Stimulated activated CD4-positive, alpha-beta T cell treated with anti-CD3 and anti-CD28 coated beads, Interleukin-4, amount 100 ng/mL, for 1 hour (primary cell): ENCODE results near the gene HADHA.

ENCODE experiments used
- DNase-seq: peaks from one replicate; pipeline ENCODE4 v3.0.0-alpha.2; 2020

HADHA gene

DNA sequence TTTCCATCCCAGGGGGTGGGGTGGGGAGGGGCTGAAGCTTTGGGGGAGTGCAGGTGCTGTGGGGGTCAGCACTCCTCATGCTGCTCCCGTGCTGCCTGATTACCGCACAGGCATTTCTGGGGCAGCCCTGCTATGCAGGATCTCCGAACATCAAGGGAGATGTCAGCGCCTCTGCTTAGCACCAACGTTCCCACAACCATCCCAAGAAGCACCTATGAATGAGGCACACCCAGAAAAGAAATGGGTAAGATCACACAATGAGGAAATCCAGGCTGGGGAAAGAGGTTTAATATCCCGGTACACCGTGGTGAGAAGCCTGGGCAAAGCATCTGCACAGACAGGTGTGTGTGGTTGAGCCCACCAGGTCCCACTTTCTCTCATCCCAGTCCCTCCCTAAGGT lies 54.1 kb downstream of the HADHA start:
- DNase-seq = no peak

DNA sequence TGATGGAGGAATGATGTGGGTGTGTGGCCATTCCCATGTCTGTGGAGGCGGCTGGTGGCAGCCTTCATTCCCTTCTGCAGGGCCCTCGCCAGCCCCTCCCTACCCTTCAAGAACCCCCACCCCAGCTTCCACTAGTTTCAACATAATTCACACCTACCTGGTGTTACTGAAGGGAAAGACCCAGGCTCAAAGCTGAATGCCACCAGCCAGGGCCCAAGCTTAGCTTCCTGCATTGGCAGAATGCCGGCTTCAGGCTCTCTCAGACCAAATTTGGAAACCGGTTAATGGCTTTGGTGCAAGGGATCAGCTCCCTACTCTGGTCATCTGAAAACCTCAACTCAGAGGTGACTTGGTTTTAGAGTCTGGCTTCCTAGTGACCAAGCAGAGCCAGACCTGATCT lies 54.7 kb downstream of the HADHA start:
- DNase-seq = no peak

DNA sequence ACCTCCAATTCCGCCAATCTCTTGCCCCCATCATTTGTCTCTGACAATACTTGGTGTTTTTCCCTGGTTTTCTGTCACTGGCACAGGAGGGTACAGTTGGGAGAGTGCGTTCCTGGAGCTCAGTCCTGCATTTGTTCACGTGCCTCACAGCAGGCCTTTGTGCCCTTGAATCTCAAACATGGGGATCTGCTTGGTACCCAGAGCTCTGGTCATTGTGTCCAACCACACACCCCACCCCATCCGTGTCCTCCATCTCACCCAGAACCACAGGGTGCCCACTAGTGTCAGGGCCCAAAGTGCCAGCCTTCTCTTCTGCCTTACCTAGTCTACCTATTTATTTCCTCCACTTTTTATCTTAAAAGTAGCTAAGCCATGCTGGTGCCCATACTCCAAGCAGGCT lies 55.3 kb downstream of the HADHA start:
- DNase-seq = no peak

DNA sequence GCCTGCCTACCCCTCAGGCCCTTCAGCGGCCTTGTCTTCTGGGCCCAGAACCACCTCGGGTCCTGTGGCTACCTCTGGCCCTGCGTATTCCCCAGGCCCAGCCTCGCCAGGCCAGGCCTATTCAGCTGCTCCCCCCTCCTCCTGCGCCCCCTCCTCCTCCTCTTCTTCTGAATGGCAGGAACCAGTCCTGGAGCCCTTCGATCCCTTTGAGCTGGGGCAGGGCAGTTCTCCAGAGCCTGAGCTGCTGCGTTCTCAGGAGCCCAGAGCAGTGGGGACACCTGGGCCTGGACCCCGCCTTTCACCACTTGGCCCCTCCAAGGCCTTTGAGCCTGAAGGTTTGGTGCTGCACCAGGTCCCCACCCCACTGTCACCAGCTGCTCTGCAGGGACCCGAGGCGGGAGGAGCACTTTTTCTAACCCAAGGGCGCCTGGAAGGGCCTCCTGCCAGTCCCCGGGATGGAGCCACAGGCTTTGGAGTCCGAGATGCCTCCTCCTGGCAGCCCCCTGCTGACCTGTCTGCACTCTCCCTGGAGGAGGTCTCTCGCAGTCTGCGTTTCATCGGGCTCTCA lies 56.8 kb downstream of the HADHA start:
- no peak for DNase-seq

DNA sequence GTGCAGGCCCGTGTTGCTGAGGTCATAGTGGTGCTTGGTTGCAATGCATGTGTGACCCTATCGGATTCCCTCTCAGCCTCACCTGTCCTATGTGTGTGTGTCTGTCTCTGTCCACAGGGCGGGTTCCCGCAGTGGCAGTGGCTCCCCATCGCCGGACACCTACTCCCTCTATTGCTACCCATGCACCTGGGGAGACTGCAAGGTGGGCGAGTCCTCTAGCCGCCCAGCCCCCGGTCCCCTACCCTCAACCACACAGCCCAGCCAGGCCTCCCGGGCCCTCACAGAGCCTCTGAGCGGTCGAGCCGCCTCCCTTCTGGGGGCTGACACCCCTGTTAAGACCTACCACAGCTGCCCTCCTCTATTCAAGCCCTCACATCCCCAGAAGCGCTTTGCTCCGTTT lies 57.3 kb downstream of the HADHA start:
- DNase-seq = no peak

DNA sequence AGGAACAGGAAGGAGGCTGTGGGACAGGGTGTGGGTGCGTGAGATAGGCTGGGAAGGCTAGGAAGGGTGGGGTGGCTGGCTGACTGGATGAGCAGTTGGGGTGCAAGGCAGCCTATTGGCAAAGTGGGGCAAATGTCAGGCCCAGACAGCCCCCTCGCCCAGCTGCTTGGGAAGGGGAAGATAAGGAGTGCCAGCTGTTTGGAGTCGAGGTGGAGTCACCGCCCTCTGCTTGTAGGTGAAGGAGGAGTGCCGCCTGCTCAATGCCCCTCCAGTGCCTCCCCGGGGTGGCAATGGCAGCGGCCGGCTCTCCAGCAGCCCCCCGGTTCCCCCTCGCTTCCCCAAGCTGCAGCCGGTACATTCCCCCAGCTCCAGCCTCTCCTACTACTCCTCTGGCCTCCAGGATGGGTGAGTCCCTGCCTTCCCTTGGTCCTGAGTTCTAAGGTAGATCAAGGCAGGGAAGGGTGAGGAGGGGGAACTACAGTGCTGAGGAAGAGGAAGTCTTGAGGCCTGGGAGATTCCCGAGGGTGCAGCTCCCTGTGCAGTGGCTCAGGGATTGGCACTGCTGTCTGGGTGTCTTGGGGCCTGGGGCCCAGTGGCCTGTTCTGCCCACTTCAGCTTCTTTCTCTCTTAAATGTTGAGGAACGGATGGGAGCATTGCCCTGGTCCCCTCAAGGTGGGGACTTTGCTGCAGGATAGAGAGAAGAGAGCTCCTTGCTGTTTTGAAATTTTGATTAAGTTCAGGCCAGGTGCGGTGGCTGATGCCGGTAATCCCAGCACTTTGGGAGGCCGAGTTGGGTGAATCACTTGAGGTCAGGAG lies 58.3 kb downstream of the HADHA start:
- no peak for DNase-seq

DNA sequence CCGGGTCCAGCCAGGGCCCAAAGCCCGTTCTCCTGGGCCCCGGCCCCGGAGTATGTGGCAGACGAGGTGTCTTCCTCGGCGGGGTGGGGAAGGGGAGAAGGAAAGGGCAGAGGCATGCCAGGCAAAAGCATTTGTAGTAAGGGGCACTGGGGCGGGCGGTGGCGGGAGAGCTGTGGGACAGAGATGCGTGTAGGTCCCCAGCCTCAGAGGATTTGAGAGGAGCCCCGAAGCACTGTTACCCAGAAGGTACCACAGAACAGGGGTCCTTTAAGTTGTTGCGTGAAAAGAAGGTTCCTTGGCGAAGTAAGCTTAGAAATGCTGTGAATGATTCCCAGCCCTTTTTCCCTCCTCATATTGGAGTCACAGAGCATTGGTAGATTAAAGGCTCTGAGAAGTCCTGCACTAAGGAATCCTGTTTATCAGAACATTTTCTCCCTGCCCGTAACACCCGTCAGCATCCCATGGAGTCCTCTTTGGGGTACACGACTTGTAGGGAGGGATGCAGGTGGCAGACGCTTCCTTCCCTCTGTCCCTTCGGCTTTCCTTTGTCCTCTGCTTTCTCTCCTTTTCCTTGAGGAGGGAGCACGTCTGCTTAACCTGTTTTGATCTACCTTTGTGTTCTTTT lies 59.0 kb downstream of the HADHA start:
- DNase-seq = no peak

DNA sequence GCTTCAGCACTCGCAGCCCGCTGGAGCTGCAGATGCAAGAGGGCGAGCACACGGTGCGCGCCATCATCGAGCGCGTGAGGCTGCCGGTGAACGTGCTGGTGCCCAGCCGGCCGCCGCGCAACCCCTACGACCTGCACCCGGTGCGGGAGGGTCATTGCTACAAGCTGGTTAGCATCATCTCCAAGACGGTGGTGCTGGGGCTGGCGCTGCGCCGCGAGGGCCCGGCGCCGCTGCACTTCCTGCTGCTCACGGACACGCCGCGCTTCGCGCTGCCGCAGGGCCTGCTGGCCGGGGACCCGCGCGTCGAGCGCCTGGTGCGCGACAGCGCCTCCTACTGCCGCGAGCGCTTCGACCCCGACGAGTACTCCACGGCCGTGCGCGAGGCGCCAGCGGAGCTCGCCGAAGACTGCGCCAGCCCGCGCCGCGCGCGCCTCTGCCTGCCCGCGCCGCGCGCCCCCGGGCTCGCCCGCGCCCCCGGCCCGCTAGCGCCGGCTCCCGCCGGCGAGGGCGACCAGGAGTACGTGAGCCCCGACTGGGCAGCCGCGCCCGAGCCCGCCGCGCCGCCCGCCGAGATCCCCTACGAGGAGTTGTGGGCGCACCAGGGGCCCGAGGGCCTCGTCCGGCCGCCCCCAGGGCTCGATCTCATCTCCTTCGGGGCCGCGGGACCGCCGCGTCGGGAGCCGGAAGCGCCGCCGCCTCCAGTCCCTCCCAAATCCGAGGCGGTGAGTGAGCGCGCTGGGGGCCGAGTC lies 59.7 kb downstream of the HADHA start:
- peak; percentile 88 for DNase-seq

DNA sequence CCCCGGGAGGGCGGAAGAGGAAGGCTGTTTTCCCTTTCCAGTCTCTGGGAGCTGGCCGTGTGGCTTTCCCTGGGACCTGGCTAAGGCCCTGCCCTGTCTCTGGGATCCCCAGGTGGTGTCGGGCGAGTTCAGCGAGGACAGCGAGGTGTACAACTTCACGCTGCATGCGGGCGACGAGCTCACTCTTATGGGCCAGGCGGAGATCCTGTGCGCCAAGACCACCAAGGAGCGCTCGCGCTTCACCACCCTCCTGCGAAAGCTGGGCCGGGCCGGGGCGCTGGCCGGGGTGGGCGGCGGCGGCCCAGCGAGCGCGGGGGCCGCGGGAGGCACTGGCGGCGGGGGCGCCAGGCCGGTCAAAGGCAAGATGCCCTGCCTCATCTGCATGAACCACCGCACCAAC lies 60.3 kb downstream of the HADHA start:
- no peak for DNase-seq

DNA sequence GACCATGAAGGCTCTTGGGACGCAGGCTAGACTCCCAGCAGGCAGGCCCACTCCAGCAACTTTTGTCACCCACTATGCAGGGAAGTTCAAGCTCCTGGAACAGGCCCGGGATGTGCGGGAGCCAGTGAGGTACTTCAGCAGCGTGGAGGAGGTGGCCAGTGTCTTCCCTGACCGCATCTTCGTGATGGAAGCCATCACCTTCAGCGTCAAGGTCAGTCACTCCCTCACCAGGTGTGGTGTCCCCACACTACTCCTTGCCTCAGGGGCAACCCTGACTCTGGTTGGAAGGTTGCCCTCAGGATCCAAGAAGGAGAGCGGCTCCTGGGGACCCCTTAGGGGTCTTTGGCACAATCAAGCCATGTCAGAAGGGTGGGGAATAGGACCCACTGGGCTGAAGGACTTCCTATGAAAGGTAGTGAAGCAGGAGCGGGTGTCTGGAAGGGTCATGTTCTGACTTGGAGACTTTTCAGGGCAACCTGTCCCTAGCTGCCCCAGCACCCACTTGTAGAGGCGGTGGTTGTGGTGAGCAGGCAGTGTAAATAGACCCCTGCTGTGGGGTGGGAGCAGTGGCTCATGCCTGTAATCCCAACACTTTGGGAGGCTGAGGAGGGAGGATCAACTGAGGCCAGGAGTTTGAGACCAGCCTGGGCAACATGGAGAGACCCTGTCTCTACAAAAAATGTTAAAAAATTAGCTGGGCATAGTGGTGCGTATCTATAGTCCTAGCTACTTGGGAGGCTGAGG lies 61.4 kb downstream of the HADHA start:
- DNase-seq = no peak

DNA sequence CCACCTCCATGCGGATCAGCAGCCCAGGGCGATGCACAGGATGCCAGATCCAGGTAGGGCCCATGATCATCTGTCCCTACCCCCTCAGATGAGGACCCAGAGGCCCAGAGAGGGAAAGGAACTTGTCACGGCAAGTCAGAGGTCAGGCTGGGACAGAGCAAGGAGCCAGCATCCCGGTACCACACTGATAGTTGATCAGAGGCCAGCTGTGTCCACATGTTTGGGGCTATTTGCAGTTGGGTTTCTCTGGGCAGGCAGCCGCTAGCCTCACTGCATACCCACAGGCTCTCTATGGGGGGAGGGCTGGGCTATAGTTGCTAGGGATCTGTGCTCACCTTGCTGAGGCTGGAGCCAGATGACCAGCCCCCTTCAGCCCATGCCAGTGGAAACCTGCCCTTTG lies 62.0 kb downstream of the HADHA start:
- DNase-seq = no peak

DNA sequence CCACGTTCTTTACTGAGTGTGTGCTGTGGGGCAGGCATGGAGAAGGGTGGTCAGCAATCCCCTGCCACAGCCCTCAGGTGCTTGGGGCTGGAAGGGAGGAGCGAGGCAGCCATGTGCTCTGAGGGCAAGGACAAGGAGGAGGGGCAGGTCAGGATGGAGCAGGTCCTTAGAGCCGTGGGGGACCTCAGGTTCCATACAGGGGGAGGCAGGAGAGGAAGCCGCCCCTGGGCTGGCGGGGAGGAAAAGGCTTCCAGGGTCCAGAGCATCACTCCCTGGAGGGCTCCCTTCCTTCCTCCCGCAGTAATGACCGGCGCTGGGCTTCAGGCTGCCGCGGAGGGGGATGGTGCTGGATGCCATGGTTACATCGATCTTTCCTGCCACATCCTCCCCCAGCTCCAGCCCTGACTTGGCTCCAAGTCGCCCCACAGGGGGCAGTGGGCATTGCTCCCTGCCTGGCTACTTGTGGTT lies 65.0 kb downstream of the HADHA start:
- DNase-seq = no peak

DNA sequence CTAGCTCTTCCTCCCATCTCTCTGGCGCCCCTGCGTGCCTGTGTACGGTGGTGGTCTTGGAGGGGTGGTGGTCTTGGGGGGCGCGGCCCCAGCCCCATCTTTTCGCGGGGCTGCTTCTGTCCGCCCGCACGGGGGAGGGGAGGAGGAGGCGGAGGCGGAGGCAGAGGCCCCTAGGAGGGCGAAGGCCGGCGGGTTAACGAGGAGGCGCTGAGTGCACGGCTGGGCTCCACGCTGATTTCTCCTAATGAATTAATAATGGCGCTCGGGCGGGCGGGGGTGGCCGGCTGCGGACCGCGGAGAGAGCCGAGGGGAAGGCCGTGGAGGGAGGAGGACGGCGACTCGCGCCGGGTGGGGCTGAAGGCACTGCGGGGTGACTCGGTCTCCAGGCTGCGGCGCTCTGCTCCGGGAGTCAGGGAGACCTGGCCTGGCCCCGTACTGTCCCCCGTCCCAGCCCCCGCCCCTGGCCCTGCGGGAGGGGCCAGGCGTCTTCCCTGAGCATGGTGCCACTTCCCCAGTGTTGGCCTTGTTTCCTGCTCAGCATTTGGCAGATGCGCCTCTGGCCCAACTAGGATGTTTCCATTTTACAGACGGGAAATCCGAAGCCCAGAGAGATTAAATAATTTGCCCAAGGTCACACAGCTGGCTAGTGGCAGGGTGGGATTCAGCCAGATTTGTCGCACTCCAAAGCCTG lies 65.5 kb downstream of the HADHA start:
- DNase-seq = no peak

DNA sequence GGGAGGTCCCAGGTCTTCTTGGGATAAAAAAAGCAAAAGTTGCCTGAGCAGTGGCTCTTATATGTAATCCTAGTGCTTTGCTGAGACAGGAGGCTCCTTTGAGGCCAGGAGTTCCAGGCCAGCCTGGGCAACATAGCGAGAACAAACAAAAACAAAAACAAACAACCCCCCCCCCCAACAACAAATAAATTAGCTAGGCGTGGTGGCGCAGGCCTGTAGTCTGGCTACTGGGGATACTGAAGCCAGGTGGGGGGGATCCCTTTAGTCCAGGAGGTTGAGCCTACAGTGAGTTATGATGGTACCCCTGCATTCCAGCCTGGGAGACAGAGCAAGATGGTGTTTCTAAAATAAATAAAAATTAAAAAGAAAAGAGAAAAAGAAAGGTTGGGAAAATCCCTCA lies 66.2 kb downstream of the HADHA start:
- no peak for DNase-seq

DNA sequence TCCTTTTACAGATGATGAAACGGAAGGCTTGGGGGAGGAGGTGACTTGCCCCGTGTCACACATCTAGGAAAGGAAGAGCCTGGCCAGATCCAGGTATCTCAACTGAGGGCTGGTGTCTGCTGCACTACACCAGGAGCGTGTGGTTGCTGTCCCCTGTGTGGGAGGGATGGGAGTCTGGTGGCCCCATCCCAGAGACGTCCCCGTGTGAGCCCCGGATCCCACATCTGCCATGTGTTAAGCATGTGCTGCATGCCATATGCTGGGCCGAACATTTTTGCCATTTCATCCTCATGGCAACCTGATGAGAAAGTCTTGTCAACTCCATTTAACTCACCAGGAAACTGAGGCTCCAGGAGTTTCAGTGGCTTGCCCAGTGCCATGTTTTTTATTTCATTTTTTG lies 67.3 kb downstream of the HADHA start:
- DNase-seq = no peak

DNA sequence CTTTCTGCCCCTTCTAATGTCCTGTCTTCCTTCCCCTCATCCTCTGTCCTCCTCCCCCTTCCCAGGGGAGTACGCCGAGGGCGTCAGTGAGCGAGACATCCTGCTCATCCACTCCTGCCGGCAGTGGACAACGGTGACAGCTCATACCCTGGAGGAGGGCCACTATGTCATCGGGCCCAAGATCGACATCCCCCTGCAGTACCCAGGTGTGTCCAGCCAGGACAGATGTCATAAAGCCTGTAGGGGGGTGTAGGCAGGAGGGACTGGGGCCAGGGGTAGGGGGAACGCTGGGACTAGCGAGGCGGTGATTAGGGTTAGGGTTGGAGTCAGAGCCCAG lies 68.2 kb downstream of the HADHA start:
- DNase-seq = no peak

DNA sequence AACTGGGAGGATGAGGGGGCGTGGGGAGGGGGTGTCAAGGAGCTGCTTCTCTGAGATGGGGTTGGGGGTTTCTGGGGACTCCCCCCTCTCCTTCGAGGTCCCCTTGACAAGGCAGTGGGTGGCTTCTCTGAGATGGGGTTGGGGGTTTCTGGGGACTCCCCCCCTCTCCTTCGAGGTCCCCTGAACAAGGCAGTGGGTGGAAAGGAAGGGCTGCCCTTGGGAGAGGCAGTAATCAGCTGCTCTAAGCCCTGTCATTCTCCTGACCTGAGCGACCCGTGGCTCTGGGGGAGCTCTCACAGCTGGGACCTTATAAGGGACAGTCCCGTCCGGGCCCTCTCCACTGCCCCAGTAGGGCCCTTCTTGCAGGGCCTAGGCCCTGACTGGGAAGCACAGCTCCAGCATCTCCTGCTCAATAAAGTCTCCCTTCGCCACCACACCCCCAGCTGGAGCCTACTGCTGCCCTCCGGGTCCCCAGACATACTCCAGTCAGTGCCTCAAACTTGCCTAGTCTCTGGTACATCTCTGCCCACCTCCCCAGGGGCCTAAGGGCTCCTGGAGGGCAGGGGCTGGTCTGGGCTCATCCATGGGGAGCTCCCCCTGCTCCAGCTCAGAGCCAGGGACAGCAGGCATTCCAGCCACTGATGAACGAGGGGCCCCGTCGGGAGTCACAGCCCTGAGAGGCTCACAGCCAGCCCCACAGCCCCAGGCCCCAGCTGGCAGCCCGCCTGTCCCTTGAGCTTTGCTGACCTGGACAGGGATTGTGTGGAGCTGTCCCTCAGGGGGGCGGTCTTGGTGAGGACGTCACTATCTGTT lies 68.8 kb downstream of the HADHA start:
- no peak for DNase-seq

DNA sequence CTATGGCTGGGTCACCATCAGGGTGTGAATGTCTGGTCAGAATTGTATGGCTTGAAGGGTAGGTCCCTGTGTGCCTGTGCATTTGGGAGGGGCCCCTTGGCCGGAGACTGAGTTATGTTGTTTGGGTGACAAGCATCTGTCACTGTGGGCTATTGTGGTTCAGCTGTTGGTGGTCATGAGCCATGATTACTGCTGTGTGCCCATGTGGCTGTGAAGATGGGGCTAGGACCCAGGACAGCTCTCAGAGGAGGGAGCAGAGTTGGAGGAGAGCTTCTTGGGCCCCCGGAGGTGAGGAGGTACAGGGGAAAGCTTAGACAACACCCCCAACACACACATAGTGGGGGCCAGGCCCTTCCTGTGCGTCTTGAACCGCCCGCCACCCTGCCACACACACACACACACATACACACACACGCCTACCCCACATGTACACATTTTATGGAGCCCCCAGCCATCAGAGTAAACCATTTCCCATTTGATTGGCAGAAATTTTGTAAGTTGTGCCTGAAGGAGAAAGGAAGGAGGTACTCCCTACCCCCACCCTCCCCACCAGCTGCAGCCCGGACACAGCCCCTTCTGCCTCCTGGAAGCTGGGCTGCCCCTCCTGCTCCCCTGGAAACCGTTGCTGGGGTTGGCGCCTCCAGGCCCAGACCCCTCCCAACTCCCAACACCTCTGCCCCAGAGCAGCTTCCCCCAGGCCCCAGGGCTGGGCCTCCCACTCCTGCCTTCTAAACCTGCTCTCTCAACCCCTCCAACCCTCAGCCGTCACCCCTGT lies 69.6 kb downstream of the HADHA start:
- no peak for DNase-seq

DNA sequence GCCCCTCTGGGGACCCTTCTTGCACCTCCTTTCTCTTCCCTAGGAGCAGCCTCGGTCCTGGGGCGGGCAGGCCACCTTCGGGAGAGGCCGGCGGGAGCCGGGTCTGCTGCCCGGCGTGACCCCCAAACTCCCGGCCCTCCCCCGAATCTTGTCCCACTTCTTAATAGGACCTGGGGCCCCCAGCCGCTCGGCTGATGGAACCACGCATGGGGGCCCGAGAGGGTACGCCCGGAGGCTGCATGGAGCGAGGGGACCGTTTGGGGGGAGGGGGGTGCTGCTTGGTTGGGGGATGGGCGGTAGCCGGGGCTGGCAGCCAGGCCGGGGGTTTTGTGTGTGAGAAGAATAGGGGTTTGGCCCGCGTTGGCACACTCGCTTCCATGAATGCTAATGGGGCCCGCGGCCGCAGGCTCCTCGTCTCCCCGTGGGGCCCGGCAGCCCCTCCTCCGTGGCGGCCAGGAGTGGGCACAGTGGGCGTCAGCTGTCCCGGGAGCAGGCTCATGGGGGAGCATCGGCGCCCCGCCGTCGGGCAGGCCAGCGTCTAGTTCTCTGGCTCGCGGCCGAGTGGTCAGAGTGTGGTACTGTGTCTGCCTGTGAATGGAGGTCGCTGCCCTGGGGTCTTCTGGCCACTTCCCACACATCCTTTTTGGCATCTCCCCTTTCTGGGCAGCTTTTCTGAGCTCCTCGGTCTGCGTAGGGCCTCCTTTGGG lies 70.5 kb downstream of the HADHA start:
- no peak for DNase-seq
